CD4-positive, alpha-beta T cell treated with Interleukin-4 for 1 hour (primary cell): ENCODE results near the gene BPIFA1.

Source experiments
- DNase-seq, 2 donors: peaks; one replicate each; pipeline ENCODE4 v3.0.0-alpha.2; 2020 to 2022

The BPIFA1 gene

DNA sequence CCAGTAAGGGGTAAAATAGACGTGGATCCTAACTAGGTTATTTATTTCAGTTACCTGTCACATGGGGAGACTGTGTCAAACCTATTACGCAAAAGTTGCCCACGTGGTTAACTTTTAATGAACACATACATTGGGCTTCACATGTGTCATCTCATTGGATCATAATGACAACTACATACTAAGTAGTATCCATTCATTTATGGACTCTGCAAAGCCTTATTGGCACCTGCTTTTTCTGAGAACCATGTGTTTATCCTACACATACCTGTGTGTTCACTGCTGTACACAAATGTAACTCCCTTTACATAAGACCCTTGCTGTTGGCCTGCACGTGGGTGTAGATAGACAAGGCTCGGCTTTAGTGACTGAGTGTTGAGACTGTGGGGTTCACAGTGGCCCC lies 5.1 kb downstream of the BPIFA1 start:
- DNase-seq = no peak

DNA sequence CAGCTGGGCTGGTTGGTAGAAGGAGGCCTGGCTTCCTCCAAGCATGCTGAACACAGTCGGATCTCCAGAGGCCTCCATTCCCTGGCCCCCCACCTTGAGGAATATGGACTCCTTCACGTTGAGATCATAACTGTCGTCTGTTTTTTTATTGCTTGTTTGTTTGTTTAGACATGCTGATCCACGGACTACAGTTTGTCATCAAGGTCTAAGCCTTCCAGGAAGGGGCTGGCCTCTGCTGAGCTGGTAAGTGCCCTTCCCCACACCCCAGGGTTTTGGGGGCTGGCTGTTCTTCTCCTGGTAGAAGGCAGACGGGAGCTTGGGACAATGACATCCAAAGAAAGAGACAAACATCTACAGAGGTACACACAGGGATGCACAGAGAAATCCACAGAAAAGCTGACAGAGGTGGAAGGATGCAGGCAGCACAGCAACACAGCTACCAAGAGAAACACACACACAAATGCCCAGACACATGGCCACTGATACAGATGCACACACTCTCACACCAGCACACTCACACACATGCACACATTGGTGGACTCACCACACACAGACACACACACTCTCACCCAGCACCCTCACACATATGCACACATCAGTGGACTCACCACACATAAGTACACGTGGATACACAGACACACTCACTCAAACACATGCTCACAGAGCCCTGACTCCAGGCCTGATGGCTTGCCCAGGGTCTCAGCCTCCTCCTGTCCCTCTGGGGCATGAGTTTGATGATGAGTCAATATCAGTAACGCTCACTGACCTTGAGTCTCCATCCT lies 6.7 kb downstream of the BPIFA1 start:
- DNase-seq = no peak

GRCh38 chr20:33246077-33246476 lies 10.3 kb downstream of the BPIFA1 start:
- no peak for DNase-seq

DNA sequence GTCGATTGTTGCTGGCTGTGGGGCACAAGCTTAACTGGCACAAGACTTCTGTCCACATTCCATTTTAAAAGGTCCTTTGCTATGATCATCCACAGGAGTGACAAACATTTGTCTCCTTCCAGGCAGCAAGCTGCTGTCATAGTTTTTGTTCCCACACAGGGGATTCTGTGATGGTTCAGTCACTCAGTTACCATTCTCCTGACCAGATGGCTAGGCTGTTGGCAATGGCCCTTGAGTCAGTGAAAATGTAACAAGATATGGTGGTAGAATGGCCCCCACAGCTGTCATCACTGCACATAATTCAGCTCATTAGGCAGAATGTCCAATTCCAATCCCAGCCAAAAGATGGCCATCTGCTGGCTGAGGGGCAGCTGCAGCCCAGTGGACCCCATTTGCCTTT lies 13.7 kb downstream of the BPIFA1 start:
- no peak for DNase-seq

GRCh38 chr20:33250666-33251065 lies 14.9 kb downstream of the BPIFA1 start:
- DNase-seq = no peak

DNA sequence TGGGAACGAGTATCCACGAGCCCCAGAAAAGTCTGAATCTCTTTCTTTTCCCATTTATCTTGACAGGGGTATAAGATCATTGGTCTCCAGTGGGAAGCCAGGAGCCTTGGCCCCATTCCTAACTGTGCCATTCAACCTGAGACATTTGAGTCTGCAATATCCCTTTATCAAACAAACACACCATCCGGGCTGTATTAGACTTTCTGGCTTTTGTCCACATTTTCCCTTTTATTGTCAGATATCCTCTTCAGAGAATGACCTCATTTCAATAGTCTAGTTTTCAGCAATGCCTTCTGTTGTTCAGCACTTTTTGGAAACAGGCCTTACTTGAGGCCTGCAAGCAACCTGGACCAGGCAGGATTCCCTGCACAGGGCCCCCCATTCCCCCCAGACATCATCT lies 15.7 kb downstream of the BPIFA1 start:
- DNase-seq = no peak

DNA sequence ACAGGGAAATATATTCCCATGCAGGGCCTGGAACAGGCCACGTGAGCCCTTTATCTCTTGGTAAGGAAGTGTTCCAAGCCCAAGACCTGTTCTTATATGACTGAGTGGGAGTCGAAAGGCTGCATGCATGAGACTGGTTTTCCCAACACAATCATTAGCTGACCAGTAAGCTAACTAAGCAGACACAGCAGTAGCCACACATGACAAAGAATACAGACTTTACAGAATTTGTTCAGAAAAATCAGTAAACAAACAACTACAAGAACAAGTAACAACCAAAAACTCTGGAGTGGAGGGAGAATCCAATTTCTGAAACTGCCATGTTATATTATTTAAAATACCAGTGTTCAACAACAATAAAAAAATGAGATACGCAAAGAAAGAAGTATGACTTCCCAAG lies 16.7 kb downstream of the BPIFA1 start:
- no peak for DNase-seq

GRCh38 chr20:33255005-33255404 lies 19.2 kb downstream of the BPIFA1 start:
- DNase-seq = no peak

- no peak for DNase-seq
Observed at GRCh38 chr20:33257237-33257636, 21.4 kb downstream of the BPIFA1 start.

DNA sequence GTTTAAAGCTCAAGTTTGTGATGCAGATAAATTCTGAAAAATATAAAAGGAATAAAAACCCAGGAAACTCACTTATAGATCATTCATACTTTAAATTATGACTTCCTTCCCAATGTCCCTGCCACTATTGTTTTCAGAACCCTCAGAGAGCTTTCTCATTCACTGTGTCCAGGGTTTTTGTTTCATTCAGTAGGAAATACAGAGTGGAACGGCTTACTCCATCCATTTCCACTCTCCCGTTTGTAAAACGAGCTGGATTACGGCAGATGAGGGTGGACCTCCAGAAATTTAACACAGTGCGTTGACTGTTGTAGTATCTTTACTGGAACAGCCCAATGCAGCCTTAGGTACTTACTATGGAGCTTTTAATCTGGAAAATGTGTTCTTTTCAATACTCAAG lies 23.6 kb downstream of the BPIFA1 start:
- no peak for DNase-seq

GRCh38 chr20:33261465-33261864 lies 25.7 kb downstream of the BPIFA1 start:
- no peak for DNase-seq

GRCh38 chr20:33262658-33263065 lies 26.9 kb downstream of the BPIFA1 start:
- DNase-seq = peak in 1 of 2 donors; percentile 35

GRCh38 chr20:33263784-33264183 lies 28.0 kb downstream of the BPIFA1 start:
- no peak for DNase-seq

DNA sequence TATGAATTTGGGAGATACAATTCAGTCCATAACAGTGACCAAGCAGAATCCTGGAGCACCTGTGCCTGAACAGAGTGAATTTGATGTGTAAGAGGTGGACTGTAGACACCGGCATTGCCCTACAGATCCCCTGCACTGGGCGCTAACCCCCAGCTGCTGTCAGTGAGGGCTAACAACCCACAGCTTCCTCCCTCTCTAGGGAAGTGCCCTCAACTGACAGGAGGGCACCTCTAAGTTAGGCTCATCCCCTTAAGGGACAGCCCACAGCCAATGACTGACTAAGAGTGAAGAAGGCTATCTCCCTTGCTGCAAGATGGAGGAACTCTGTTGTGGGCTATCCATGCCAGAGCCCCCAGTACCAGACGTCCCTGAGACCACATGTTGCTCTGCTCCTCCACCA lies 31.9 kb downstream of the BPIFA1 start:
- no peak for DNase-seq

- DNase-seq = no peak
Observed at GRCh38 chr20:33272155-33272873, 36.5 kb downstream of the BPIFA1 start.

DNA sequence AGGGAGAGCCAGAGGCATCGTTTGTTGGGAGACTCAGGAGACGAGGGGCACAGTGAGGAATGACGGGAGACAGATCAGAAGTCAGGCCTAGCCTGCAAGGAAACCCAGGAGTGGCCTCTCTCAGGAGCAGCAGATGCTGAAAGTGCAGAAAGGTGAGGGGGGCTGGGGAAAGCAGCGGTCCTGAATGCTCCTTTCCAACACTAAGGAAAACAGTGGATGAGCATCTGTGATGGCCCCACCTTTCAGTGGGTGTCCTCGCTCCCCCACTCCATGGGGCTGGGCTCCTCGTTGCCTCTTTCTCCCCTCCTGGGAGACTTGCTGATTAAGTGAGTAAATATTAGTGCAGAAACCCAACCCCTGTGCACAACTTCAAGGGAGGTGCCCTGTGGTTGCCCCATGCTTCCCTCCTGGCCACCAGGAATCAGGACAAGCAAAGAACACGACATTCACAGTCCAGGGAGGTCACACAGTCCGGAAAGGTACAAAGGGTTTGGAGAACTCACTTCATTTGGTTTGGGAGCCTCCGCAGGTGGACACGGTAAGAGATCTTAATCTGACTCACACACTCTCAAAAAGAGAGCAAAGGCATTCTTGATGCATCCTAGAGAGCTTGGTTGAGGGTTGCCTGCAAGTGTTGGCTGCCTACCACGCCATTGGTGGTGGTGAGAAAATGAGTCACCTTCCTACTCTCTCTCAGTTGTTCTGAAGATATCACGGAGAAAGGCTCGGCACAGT lies 37.5 kb downstream of the BPIFA1 start:
- no peak for DNase-seq

GRCh38 chr20:33275215-33275614 lies 39.4 kb downstream of the BPIFA1 start:
- no peak for DNase-seq

DNA sequence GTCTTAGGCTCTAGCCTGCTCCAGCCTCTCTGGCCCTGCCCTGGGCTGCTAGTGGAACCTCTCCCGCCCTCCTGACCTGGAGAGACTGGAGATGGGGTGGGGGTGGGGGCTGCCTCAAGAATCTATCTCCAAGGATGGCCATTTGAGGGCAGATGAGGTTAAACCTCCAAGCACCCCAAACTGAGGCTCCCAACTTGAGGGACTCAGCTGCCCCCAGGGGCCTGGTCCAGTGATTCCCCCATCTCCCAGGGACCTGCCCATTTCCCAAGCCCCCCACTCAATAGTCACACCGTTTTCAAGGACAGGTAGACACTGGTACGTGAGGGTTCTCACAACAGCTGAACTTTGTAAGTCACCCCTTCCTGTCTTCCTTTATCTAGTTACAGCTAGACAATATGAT lies 40.1 kb downstream of the BPIFA1 start:
- no peak for DNase-seq

DNA sequence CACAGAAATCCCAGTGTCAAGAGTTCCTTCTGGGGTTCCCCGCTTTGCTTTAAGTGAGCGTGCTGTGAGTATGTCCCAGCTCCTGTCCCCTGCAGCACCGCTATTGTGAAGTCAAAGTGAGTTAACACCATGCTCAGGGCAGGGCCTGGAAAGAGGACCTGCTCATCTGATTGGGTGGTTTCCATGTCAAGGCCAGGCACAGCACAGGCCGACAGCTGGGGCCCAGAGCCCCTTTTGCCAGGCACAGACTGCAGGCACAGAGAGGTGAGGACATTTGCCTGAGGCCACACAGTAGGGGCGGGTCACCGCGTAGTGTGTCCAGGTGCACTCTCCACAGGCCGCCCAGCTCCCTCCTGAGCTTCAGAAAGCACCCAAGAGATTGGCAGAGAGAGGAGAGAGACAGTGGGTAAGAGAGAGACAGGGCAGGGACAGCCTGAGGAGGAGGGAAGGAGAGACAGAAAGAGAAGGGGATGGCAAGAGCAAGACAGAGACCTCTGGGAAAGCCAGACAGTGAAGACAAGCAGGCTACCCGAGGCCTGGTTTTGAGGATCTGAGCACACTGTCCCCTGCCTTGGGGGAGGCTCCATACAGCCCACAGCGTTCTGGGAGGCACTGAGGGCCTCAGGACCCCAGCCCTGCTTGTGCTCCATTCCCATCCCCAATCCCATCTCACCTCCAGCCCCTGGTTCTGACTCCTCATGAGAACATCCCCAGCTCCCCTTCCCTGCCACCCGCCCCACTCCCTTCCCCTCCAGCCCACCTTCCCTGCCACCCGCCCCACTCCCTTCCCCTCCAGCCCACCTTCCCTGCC lies 40.7 kb downstream of the BPIFA1 start:
- no peak for DNase-seq

- DNase-seq = no peak
Observed at GRCh38 chr20:33277471-33278441, 42.0 kb downstream of the BPIFA1 start.

- DNase-seq = no peak
Observed at GRCh38 chr20:33278700-33279099, 42.9 kb downstream of the BPIFA1 start.
